GM12801 (cell line): Measurements from ENCODE around the gene C12orf60.

ENCODE experiments used
- CTCF ChIP-seq: IDR thresholded peaks from one replicate; pipeline ENCODE4 v1.5.1; 2011; ENCODE audit warnings: control low read depth; ENCODE audit not compliant: insufficient read length; ENCODE audit errors: extremely low read depth

Gene C12orf60

GRCh38 chr12:14860490-14860889, 57.0 kb downstream of the C12orf60 start:
- TF ChIP-seq CTCF, result no peak

DNA sequence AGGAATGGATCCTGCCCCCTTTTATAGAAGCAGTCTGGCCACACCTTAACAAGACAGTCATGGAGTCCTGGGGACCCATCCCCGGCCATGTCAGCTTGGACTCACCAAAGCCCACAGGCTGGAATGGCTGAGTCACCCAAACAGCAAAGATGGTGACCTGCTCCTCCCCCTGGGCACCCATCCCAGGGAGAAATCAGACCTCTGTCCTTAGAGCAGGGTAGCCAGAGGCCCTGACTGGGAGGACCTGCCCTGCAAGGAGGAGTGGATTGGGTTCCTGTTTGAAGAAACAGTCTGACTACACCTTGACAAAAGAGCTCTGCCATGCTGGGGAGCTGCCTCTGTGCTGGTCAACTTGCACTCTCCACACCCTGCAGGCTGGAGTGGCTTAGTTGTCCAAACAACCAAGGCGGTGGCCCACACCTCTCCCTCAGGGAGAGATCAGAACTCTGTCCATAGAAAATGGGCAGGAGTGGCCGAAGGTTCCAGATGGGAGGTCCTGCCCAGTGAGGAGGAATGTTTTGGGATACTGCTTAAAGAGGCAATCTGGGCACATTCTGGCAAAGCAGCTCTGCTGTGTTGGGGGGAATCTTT, 65.5 kb downstream of the C12orf60 start:
- no peak for TF ChIP-seq CTCF

DNA sequence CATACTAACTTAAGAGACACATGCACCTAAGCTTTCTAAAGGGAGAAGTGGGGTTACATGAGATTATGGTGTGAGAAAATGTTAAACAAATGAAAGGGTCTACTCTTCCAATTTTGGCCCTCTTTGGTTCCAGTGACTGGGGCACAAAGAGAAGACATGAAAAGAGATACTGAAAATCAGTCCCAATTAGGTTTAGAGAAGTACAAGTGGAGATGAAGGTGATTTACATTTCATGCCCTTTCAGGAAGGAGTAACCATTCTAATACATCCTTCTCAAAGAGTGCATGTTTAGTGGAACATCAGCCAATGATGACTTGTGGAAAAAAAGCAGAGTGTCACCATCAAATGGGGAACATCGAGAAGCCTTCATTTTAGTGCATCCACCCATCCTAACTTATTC, 67.8 kb downstream of the C12orf60 start:
- TF ChIP-seq CTCF, result no peak

- TF ChIP-seq CTCF, result no peak
Observed at GRCh38 chr12:14871886-14872285, 68.4 kb downstream of the C12orf60 start.

DNA sequence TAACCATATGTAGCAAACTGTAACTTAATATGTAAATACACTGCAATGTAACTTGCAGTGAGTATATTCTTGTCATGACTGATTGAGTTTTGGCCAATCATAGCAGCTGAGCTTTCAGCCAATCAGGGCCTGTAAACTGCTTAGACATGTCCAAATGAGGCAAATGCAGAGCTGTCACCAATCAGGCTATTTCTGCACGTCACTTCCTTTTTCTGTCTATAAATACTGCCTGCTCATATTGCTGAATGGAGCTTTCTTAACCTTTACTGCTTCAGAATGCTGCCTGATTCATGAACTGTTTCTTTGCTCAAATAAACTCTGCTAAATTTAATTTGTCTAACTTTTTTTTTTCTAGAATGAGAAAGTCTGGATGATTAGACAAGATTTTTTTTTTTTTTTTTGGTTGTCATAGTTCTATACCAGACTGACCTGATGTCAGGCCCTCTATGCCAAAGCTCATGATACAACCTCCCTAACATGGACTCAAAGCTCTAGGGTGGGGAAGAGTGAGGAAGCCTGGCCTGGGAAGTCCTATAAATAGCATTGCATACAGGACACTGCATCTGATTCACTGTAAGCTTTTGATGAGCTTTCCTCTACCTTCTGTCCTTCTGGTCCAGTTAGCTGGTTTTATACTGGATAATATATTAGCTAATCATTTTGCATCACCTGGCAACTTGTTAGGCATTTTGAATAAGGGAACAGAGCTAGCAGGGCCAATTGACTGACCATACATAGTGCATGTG, 70.1 kb downstream of the C12orf60 start:
- TF ChIP-seq CTCF, result no peak
